Jurkat, Clone E6-1 (cell line): ENCODE results near the gene NUP93.
"Not testable (repeated sequence)": the region's sequence is repeated elsewhere in the genome, so short reads cannot be mapped to it uniquely, and the experiment has no call there.

ENCODE experiments used
- DNase-seq: peaks from one replicate; pipeline ENCODE4 v3.0.0-alpha.2; 2011; ENCODE audit warnings: low read depth, low spot score
- H3K4me3 ChIP-seq: 2 replicates; pipeline ENCODE4 v1.5.1; 2011; ENCODE audit warnings: mild to moderate bottlenecking, low read length, control low read depth, moderate library complexity

NUP93 gene

GRCh38 chr16:56858374-56858773, 128.4 kb downstream of the NUP93 start:
- no peak for DNase-seq
- no peak overlapping the region for H3K4me3 ChIP-seq

GRCh38 chr16:56859636-56860035, 129.7 kb downstream of the NUP93 start:
- no peak for DNase-seq
- H3K4me3 ChIP-seq, result no peak overlapping the region

- peak overlapping the region; percentile 21 for H3K4me3 ChIP-seq
- peak; percentile 88 for DNase-seq
These were observed 130.5 kb downstream of the NUP93 start for GRCh38 chr16:56860226-56861020.

GRCh38 chr16:56861092-56861610, 131.2 kb downstream of the NUP93 start:
- peak; percentile 10 for DNase-seq
- peak overlapping the region; percentile 21; the same call in 1 of the 2 replicates for H3K4me3 ChIP-seq

- no peak overlapping the region for H3K4me3 ChIP-seq
- no peak for DNase-seq
These were observed 131.8 kb downstream of the NUP93 start for GRCh38 chr16:56861756-56862155.

- no peak overlapping the region for H3K4me3 ChIP-seq
These were observed 132.8 kb downstream of the NUP93 start for GRCh38 chr16:56862776-56863175.

GRCh38 chr16:56864960-56865359, 135.0 kb downstream of the NUP93 start, which contains the start of gene SLC12A3:
SLC12A3 (plus strand) TSS chr16:56865207; CDS start chr16:56865236, 29 bp downstream.
- no peak within 1 kb of the TSS for H3K4me3 ChIP-seq
- no peak for DNase-seq

More at GRCh38 chr16:56862776-56863175, 132.8 kb downstream of the NUP93 start:
- peak; percentile 18 for DNase-seq

- DNase-seq, result no peak
- no peak overlapping the region for H3K4me3 ChIP-seq
These were observed 135.6 kb downstream of the NUP93 start for GRCh38 chr16:56865394-56866062.

GRCh38 chr16:56866955-56867830, 137.3 kb downstream of the NUP93 start:
- DNase-seq, result peak; percentile 66
- H3K4me3 ChIP-seq, result no peak overlapping the region

- no peak for DNase-seq
- H3K4me3 ChIP-seq, result no peak overlapping the region
These were observed 138.2 kb downstream of the NUP93 start for GRCh38 chr16:56868175-56868574.

- not testable (repeated sequence) for H3K4me3 ChIP-seq, DNase-seq
These were observed 138.8 kb downstream of the NUP93 start for GRCh38 chr16:56868766-56869165.

GRCh38 chr16:56869513-56870275, 139.8 kb downstream of the NUP93 start:
- peak; percentile 28 for DNase-seq
- no peak overlapping the region for H3K4me3 ChIP-seq

GRCh38 chr16:56870276-56870888, 140.5 kb downstream of the NUP93 start:
- DNase-seq, result no peak
- no peak overlapping the region for H3K4me3 ChIP-seq

GRCh38 chr16:56871172-56871593, 141.3 kb downstream of the NUP93 start:
- no peak for DNase-seq

GRCh38 chr16:56872863-56873391, 143.0 kb downstream of the NUP93 start:
- no peak overlapping the region for H3K4me3 ChIP-seq
- no peak for DNase-seq

More at GRCh38 chr16:56871172-56871593, 141.3 kb downstream of the NUP93 start:
- no peak overlapping the region for H3K4me3 ChIP-seq

- no peak for DNase-seq
- no peak overlapping the region for H3K4me3 ChIP-seq
These were observed 144.9 kb downstream of the NUP93 start for GRCh38 chr16:56874800-56875199.

- peak; percentile 70 for DNase-seq
These were observed 146.1 kb downstream of the NUP93 start for GRCh38 chr16:56876048-56876447.

More at GRCh38 chr16:56876048-56876447, 146.1 kb downstream of the NUP93 start:
- no peak overlapping the region for H3K4me3 ChIP-seq
